Prostate gland (tissue), 2 donors: ENCODE results near the gene RBFOX2. TPM values are rescaled to one million over a fixed set of nuclear protein-coding genes. Genes with fewer than 3 reads are reported as not detected.

Experiments used
- DNase-seq: peaks from one replicate; pipeline ENCODE4 v3.0.0-alpha.2; 2019; ENCODE audit warnings: low spot score
- H3K27ac ChIP-seq, 2 donors: fragments of 200-600 bp; sonication (generic); 2 replicates each; pipeline ENCODE4 v1.5.1; 2017 to 2019
- H3K27me3 ChIP-seq: fragments of 200-600 bp; sonication (generic); replicated peaks from 2 replicates; pipeline ENCODE4 v1.5.1; 2019; ENCODE audit not compliant: insufficient read depth
- H3K36me3 ChIP-seq, 2 donors: fragments of 200-600 bp; sonication (generic); 1 replicate in 1 of 2; 2 replicates in 1 of 2; pipeline versions ENCODE4 v1.5.1 to v1.8.1; 2017 to 2019
- H3K4me1 ChIP-seq: fragments of 200-600 bp; sonication (generic); replicated peaks from 2 replicates; pipeline ENCODE4 v1.5.1; 2019
- H3K4me3 ChIP-seq, 2 donors: fragments of 200-600 bp; sonication (generic); 2 replicates each; pipeline ENCODE4 v1.5.1; 2017 to 2019
- H3K9me3 ChIP-seq: fragments of 200-600 bp; sonication (generic); 2 replicates; pipeline ENCODE4 v1.5.1; 2017
- POLR2A ChIP-seq: fragments of 450-650 bp; IDR thresholded peaks from one replicate; pipeline ENCODE4 v1.6.1; 2016; ENCODE audit warnings: antibody characterized with exemption, mild to moderate bottlenecking
- POLR2AphosphoS5 ChIP-seq: sonication (generic); formaldehyde crosslinking; IDR thresholded peaks from one replicate; pipeline ENCODE4 v1.6.1; 2017; ENCODE audit warnings: antibody characterized with exemption
- WGBS: methylation state at CpG from one replicate; pipeline ENCODE4 v1.1.5; 2018; 5-methylcytosine and 5-hydroxymethylcytosine counted together
- intact Hi-C: fragments of 100-400 bp; cut with DNase I; formaldehyde crosslinking; loops from one replicate; pipeline ENCODE4 v1.14.2; 2022
- total RNA-seq, 2 donors: library from RNA; depleted of rRNA; stranded (reverse); fragments of >200 nt; gene quantifications; one replicate each; pipeline ENCODE4 v1.1.0, GENCODE V29; 2016
- TF ChIP-seq, protein P1 (sequence below), 4 experiments: fragments of 200-600 bp in 2 of 4; fragments of 450-650 bp in 2 of 4; sonication (generic) in 2 of 4; IDR thresholded peaks; 1 replicate in 3 of 4; 2 replicates in 1 of 4; pipeline ENCODE4 v1.5.1; 2016 to 2019; ENCODE audit warnings: antibody characterized with exemption in 4 of 4, mild to moderate bottlenecking in 2 of 4, moderate library complexity in 2 of 4

RBFOX2 gene
- total RNA-seq, 2 donors from 2014 or later = 59.8 to 79.4 TPM

DNA sequence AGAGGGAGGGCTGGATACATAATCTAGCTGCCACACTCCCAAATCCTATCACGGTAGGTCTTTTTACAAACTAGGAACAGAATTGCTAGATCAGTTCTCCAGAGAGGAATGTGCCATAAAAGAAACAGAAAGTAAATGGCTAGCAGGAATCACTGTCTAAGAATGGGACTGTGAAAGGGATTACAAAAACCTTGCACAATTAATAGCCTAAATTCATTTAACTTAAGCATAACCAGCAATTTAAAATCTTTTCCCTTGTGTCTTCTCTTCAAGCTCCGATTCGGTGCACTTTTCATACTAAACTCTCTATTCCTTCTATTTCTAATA, 275.8 kb downstream of the RBFOX2 start:
- DNase-seq = no peak
- Histone ChIP-seq H3K4me3 (no peak overlapping the region), H3K9me3 (no peaks in the 10 kb centered on the region), H3K27me3 (no peaks in the 10 kb centered on the region), H3K27ac (no peak overlapping the region), H3K4me1 (no peaks in the 10 kb centered on the region), H3K36me3 (no peaks in the 10 kb centered on the region)
- 71% methylated on average over 3 of the region's 3 CpGs for WGBS
- no peak for TF ChIP-seq POLR2A
- TF ChIP-seq POLR2AphosphoS5 = no peak
- TF ChIP-seq, protein P1, sequence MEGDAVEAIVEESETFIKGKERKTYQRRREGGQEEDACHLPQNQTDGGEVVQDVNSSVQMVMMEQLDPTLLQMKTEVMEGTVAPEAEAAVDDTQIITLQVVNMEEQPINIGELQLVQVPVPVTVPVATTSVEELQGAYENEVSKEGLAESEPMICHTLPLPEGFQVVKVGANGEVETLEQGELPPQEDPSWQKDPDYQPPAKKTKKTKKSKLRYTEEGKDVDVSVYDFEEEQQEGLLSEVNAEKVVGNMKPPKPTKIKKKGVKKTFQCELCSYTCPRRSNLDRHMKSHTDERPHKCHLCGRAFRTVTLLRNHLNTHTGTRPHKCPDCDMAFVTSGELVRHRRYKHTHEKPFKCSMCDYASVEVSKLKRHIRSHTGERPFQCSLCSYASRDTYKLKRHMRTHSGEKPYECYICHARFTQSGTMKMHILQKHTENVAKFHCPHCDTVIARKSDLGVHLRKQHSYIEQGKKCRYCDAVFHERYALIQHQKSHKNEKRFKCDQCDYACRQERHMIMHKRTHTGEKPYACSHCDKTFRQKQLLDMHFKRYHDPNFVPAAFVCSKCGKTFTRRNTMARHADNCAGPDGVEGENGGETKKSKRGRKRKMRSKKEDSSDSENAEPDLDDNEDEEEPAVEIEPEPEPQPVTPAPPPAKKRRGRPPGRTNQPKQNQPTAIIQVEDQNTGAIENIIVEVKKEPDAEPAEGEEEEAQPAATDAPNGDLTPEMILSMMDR (IDR thresholded peaks at IDR 0.05) = no peak
- intact Hi-C loops = no loop called here

DNA sequence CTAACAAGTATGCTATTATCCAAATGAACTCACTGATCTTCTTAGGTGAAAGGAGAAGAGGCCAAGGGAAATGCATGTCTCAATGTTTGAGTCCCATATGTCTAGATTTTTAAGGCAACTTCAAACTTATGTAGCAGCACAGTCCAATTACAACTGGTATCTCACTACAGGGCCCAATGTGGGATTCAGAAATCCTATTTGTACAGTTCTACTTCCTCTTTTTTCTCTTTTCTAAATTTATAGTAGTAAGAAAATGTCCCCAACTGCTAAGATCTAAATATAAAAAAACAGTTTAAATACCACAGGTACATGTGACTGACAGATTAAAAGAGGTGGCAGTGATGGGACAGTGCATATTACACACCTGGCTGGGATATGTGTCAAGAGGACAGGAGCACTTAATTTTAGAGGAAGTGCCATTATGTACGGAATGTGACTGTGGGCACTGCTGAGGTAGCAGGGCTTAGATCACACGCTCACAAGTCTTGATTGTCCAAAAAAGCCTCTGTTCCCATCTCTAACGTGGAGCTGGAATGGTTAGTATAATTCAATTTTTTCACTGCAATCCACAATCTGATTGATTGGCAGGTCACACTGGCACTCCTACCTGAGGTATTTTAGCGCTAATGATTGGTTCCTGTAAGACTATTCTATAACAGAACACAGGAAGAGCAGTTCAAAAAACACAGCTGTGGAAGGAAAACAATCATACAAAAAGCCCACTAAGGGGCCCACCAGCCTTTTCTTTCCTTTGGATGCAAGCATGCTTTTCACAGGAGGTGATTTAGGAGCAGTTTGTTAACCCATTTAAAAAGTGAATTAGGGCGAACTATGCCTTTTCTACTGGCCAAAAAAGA, 276.4 kb downstream of the RBFOX2 start:
- 66% methylated on average over 5 of the region's 5 CpGs for WGBS
- H3K27ac ChIP-seq = no peak overlapping the region

DNA sequence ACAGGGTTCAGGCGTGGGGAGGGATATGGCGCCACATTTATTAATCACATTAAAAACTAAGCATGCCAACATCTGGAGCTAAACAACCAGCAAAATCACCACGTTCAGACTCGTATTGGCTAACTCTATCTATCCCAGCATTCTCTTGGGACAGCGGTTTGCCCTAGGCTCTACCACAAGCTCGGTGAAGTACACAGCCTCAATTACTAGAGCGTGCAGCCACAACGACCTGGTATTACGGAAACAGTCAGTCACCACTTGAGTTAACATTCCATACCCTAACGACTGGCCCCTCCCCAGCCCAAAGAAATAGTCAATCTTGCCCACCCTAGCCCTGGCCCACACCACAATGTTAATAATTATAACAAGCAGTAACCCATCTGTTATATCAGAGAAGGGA, 278.8 kb downstream of the RBFOX2 start:
- no peak for DNase-seq
- TF ChIP-seq POLR2AphosphoS5 = no peak
- TF ChIP-seq, protein P1 (IDR thresholded peaks at IDR 0.05) = no peak
- no peak for TF ChIP-seq POLR2A
- no peak overlapping the region for H3K27ac ChIP-seq
- H3K9me3 ChIP-seq = no peaks in the 10 kb centered on the region
- WGBS = 80% methylated on average over 10 of the region's 10 CpGs
- no peaks in the 10 kb centered on the region for H3K27me3 ChIP-seq
- no peak overlapping the region for H3K4me3 ChIP-seq
- H3K4me1 ChIP-seq = no peaks in the 10 kb centered on the region
- H3K36me3 ChIP-seq = no peaks in the 10 kb centered on the region
- intact Hi-C loops = no loop called here

More for the DNA sequence above, 276.4 kb downstream of the RBFOX2 start:
- no peaks in the 10 kb centered on the region for H3K4me1 ChIP-seq
- H3K36me3 ChIP-seq = no peaks in the 10 kb centered on the region
- TF ChIP-seq POLR2AphosphoS5 = no peak
- TF ChIP-seq, protein P1 (IDR thresholded peaks at IDR 0.05) = no peak
- TF ChIP-seq POLR2A = no peak
- DNase-seq = no peak
- no peaks in the 10 kb centered on the region for H3K9me3 ChIP-seq
- no peak overlapping the region for H3K4me3 ChIP-seq
- H3K27me3 ChIP-seq = no peaks in the 10 kb centered on the region
- intact Hi-C loops = no loop called here

DNA sequence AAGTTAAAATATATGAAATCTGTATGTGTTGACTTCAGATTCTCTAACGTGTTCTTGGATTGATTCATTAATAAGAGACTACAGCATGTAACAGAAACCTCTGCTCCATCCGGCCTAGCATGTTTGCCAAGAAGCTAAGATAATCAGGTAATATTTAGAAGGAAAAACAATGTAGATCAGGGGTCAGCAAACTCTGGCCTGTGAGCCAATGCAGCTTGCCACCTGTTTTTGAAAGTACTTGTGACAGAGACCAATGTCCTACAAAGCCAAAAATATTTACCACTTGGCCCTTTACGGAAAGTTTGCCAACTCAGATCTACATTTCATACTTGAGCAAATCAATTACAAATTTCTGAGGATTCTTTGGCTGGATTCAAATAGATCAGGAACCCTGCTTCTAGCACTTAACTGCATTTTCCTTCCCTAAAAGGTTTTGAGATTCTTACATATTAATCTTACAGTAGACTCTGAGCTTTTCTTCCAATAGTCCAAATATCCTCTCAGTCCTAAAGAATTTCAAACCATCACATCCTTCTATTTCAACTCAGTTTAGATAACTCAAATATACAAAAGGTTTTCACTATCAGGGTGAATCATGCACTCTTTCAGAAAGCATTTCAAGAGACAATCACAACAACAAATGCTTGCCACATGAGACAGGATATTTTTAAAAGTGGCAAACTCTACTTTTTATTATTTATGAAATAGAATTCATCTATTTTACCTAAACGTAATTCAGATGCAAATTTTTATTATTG, 281.5 kb downstream of the RBFOX2 start:
- no peaks in the 10 kb centered on the region for H3K36me3 ChIP-seq
- H3K27ac ChIP-seq = no peak overlapping the region
- H3K27me3 ChIP-seq = no peaks in the 10 kb centered on the region
- H3K4me1 ChIP-seq = no peaks in the 10 kb centered on the region
- intact Hi-C loops = no loop called here
- DNase-seq = no peak
- 64% methylated on average over 4 of the region's 4 CpGs for WGBS
- no peaks in the 10 kb centered on the region for H3K9me3 ChIP-seq
- no peak for TF ChIP-seq POLR2AphosphoS5
- TF ChIP-seq, protein P1 (IDR thresholded peaks at IDR 0.05) = no peak
- TF ChIP-seq POLR2A = no peak
- H3K4me3 ChIP-seq = no peak overlapping the region
